Liver (tissue), 9 donors: ENCODE data around the gene RBBP7. TPM values are rescaled to one million over a fixed set of nuclear protein-coding genes. Genes with fewer than 3 reads are reported as not detected.
A peak's percentile ranks its signal among the peaks of the same experiment; 100 is the strongest.

ENCODE experiments used
- DNase-seq: peaks from one replicate; pipeline ENCODE4 v3.0.0-alpha.2; 2017; ENCODE audit warnings: low spot score
- H3K27ac ChIP-seq, 2 donors: one replicate each; pipeline ENCODE4 v1.7.0; 2013; ENCODE audit warnings: inconsistent platforms in 2 of 2, low read length in 2 of 2, control low read depth in 1 of 2, low read depth in 1 of 2, mild to moderate bottlenecking in 1 of 2
- H3K27me3 ChIP-seq, 4 donors: one replicate each; pipeline versions ENCODE4 v1.6.1 to v1.7.0; 2013; ENCODE audit warnings: low read length in 3 of 4, inconsistent platforms in 1 of 4, mild to moderate bottlenecking in 1 of 4, moderate library complexity in 1 of 4; ENCODE audit not compliant: control insufficient read depth in 4 of 4, insufficient read depth in 4 of 4
- H3K36me3 ChIP-seq, 4 donors: one replicate each; pipeline versions ENCODE4 v1.6.1 to v1.7.0; 2013; ENCODE audit warnings: low read length in 3 of 4, mild to moderate bottlenecking in 3 of 4, low read depth in 1 of 4, moderate library complexity in 1 of 4; ENCODE audit not compliant: control insufficient read depth in 4 of 4, insufficient read depth in 3 of 4
- H3K4me1 ChIP-seq, 4 donors: one replicate each; pipeline versions ENCODE4 v1.6.1 to v1.7.0; 2013; ENCODE audit warnings: low read length in 3 of 4, mild to moderate bottlenecking in 3 of 4, moderate library complexity in 1 of 4; ENCODE audit not compliant: control insufficient read depth in 4 of 4, insufficient read depth in 4 of 4
- H3K4me3 ChIP-seq, 3 donors: one replicate each; pipeline versions ENCODE4 v1.6.1 to v1.7.0; 2013; ENCODE audit warnings: low read length in 3 of 3, control low read depth in 1 of 3, low read depth in 1 of 3, mild to moderate bottlenecking in 1 of 3
- H3K9ac ChIP-seq, 2 donors: one replicate each; pipeline ENCODE4 v1.7.0; 2013; ENCODE audit warnings: low read length in 2 of 2, mild to moderate bottlenecking in 2 of 2, moderate library complexity in 2 of 2, control low read depth in 1 of 2, low read depth in 1 of 2
- H3K9me3 ChIP-seq, 4 donors: one replicate each; pipeline versions ENCODE4 v1.6.1 to v1.7.0; 2013; ENCODE audit warnings: low read length in 3 of 4; ENCODE audit not compliant: control insufficient read depth in 4 of 4
- CTCF ChIP-seq: fragments of 150-350 bp; IDR thresholded peaks from 2 replicates; pipeline ENCODE4 v1.5.1; 2017; ENCODE audit warnings: improper control_type of control experiment, low read depth, low read length; ENCODE audit not compliant: missing input control
- FOXA1 ChIP-seq: IDR thresholded peaks from 2 replicates; pipeline ENCODE4 v1.6.1; 2016; ENCODE audit warnings: antibody characterized with exemption
- GABPA ChIP-seq, 2 donors: IDR thresholded peaks in 1 of 2; conservative IDR thresholded peaks in 1 of 2; 2 replicates each; pipeline ENCODE4 v1.6.1; 2016; ENCODE audit warnings: antibody characterized with exemption in 2 of 2, mild to moderate bottlenecking in 1 of 2, moderate library complexity in 1 of 2
- HNF4A ChIP-seq, 2 donors: conservative IDR thresholded peaks; 2 replicates each; pipeline ENCODE4 v1.6.1; 2016; ENCODE audit warnings: antibody characterized with exemption in 2 of 2, mild to moderate bottlenecking in 2 of 2
- HNF4G ChIP-seq: IDR thresholded peaks from 2 replicates; pipeline ENCODE4 v1.6.1; 2016; ENCODE audit warnings: antibody characterized with exemption
- MAX ChIP-seq: IDR thresholded peaks from 2 replicates; pipeline ENCODE4 v1.6.1; 2016; ENCODE audit warnings: antibody characterized with exemption
- NR2F2 ChIP-seq: IDR thresholded peaks from 2 replicates; pipeline ENCODE4 v1.6.1; 2016; ENCODE audit warnings: antibody characterized with exemption
- RAD21 ChIP-seq, 2 donors: IDR thresholded peaks; 2 replicates each; pipeline ENCODE4 v1.6.1; 2016; ENCODE audit warnings: antibody characterized with exemption in 2 of 2, mild to moderate bottlenecking in 2 of 2
- REST ChIP-seq: IDR thresholded peaks from 2 replicates; pipeline ENCODE4 v1.6.1; 2016; ENCODE audit warnings: antibody characterized with exemption, mild to moderate bottlenecking
- TAF1 ChIP-seq: conservative IDR thresholded peaks from 2 replicates; pipeline ENCODE4 v1.6.1; 2016; ENCODE audit warnings: antibody characterized with exemption, mild to moderate bottlenecking
- YY1 ChIP-seq: IDR thresholded peaks from 2 replicates; pipeline ENCODE4 v1.6.1; 2016; ENCODE audit warnings: antibody characterized with exemption, mild to moderate bottlenecking
- ZBTB33 ChIP-seq: IDR thresholded peaks from 2 replicates; pipeline ENCODE4 v1.6.1; 2016; ENCODE audit warnings: antibody characterized with exemption
- WGBS: extraction: QIAGEN DNeasy Blood & Tissue Kit; methylation state at CpG from one replicate; pipeline ENCODE4 v1.1.7; 2013; 5-methylcytosine and 5-hydroxymethylcytosine counted together
- polyA plus RNA-seq, 2 donors: library from polyadenylated mRNA; stranded (reverse) in 1 of 2; unstranded in 1 of 2; fragments of 200-250 nt in 1 of 2; fragments of >200 nt in 1 of 2; fragmentation: Nextera tagmentation in 1 of 2; extraction: Ambion mirVana in 1 of 2; gene quantifications; one replicate each; pipeline versions ENCODE4 v1.2.1 to v1.2.3, GENCODE V29; 2013 to 2015
- total RNA-seq, 2 donors: library from RNA; depleted of rRNA; stranded (reverse); fragments of >200 nt; gene quantifications; one replicate each; pipeline ENCODE4 v1.2.3, GENCODE V29; 2014
- donor health status: healthy.
- donor health status: healthy.
- donor health status: healthy.
- donor health status: healthy.
- donor health status: healthy.

RBBP7 gene
- total and polyA plus RNA-seq, 4 donors = 32.5 to 77.9 (median 35.5) TPM

- Histone ChIP-seq H3K4me3 (peak overlapping the region; percentile 76 to 86 (median 83)), H3K9me3 (no peaks in the 10 kb centered on the region), H3K27ac (peak overlapping the region; percentile 73 to 86), H3K36me3 (peaks cover 0 to 4% (median 0%) of the 10 kb centered on the region in 4 donors), H3K9ac (no peak overlapping the region), H3K4me1 (peaks cover 5 to 27% (median 19%) of the 10 kb centered on the region in 4 donors), H3K27me3 (no peaks in the 10 kb centered on the region)
- peak; percentile 45 for DNase-seq
- no peak for TF ChIP-seq CTCF
- TF ChIP-seq NR2F2 = no peak
- TF ChIP-seq FOXA1 = no peak
- TF ChIP-seq MAX = no peak
- no peak for TF ChIP-seq TAF1
- TF ChIP-seq REST = no peak
- no peak for TF ChIP-seq ZBTB33
- no peak for TF ChIP-seq RAD21 (IDR thresholded peaks at IDR 0.05)
- no peak for TF ChIP-seq HNF4A (conservative IDR thresholded peaks at IDR 0.05)
- no peak for TF ChIP-seq GABPA (IDR thresholded peaks at IDR 0.05 in 1 of 2, conservative IDR thresholded peaks at IDR 0.05 in 1 of 2)
- no peak for TF ChIP-seq HNF4G
- WGBS = under 1% methylated on average over 84 of the region's 92 CpGs
Measured at GRCh38 chrX:16869393-16870094, 618 bp downstream of the RBBP7 start.

- H3K9ac ChIP-seq = peak overlapping the region in 1 of 2 donors; percentile 22
- peak; percentile 27 for TF ChIP-seq YY1
- TF ChIP-seq CTCF = no peak
- H3K36me3 ChIP-seq = peaks cover 0 to 4% (median 0%) of the 10 kb centered on the region in 4 donors
- WGBS = 9% methylated on average over 7 of the region's 7 CpGs
- H3K9me3 ChIP-seq = no peaks in the 10 kb centered on the region
- H3K27ac ChIP-seq = no peak overlapping the region
- no peak for DNase-seq
- H3K27me3 ChIP-seq = no peaks in the 10 kb centered on the region
- H3K4me3 ChIP-seq = peak overlapping the region; percentile 61 to 86 (median 83)
- peaks cover 5 to 24% (median 19%) of the 10 kb centered on the region in 4 donors for H3K4me1 ChIP-seq
Measured at GRCh38 chrX:16868920-16869319, 1.2 kb downstream of the RBBP7 start.
